Activated CD8-positive, alpha-beta memory T cell treated with anti-CD3 and anti-CD28 coated beads for 4 hours (primary cell): Measurements from ENCODE around the gene IZUMO1.
"Not testable (repeated sequence)": the region's sequence is repeated elsewhere in the genome, so short reads cannot be mapped to it uniquely, and the experiment has no call there.

Experiments
- DNase-seq, 2 donors: peaks; one replicate each; pipeline ENCODE4 v3.0.0-alpha.2; 2020; ENCODE audit warnings: low read depth in 2 of 2

IZUMO1 gene

DNA sequence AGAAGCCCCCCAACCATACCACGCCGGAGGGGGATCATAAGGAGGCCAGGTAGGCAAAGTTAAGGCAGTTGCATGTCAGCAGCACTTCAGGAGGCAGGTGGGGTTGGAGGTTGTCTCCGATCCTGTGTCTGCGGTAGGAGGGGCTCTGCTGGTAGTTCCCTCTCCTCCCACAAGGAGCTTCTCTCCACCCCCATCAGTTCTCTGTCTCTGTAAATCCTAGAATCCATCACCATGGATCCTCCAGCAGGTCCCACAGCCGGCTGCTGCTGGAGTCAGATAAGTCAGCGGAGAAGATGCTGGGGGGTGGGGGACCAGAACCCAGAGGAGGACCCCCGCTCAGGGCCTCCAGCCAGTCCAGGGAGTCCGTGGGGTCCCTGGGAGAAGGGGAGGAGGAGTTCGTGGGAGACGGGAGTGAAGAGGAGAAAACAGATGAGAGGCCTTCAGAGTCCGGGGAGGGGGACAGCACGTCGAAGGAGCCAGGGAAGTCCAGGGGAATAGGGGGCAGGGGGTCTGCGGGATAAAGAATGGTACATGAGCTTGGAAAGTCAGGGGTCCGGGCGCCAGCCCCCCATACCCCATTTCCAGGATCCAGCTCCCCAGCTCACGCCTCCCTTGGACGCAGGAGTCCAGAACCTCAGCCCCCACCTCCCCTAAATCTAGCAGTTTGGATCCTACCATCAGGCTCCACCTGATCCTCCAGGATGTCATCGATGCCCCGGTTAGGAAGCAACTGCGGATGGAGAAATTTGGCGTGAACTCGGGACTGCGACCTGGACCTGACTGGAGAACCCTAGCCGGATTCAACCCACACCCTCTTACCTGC is 33.5 kb downstream of the IZUMO1 start:
- DNase-seq, result no peak

DNA sequence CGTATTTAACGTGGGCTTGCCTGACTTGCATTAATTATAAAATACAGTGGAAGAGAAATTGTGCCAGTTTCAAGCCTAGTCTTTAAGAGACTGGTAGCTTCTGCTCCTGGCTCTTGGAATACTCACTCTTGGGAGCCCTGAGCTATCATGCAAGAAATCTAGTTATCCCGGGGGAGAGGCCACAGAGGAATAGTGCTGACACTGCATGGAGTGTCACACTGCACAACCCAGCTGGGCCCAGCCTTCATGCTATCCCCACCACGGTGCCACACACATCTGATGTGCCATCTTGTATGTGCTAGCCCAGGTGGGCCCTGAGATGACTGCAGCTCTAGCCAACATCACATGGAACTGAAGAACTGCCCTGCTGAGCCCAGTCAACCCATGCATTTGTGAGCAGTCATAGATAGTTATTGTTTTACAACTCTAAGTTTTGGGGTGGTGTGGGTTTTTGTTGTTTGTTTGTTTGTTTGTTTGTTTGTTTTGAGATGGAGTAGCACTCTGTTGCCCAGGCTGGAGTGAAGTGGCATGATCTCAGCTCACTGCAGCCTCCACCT is 35.5 kb downstream of the IZUMO1 start:
- no peak for DNase-seq

DNA sequence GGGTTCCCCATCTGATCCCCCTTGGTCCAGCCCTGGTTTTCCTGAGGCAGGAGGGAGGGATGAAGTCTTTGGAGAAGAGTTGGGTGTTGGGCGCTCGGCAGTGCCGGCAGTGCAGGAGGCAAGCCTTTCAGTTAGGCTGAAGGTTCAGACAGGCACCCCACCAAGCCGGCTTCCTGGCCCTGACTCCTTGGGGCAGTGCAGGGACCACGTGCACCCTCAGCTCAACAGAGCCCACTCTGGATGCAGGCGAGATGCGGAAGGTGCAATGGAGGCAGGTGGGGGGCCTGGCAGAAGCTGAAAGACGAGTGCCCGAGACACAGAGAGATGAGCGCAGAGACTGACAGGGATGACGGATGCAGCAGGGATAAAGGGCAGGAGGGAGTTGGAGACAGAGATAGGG is 38.2 kb downstream of the IZUMO1 start:
- no peak for DNase-seq

DNA sequence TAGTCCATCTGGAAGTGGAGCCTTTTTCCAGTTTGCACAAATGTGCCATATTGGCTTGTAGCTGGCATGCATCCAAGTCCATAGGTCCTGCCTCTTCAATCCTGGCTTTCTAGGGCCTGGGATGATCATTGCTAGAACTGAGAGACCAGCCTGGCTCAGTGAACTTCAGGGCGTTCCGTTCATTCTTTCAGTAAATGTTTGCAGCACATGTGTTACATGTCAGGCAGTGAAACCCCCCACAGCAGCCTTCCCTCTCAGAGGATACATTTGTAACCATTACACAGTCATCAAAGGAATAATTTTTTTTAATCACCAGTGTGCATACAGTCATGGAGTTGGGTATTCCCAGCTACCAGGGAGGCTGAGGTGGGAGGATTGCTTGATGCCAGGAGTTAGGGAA is 41.3 kb downstream of the IZUMO1 start:
- DNase-seq, result no peak

DNA sequence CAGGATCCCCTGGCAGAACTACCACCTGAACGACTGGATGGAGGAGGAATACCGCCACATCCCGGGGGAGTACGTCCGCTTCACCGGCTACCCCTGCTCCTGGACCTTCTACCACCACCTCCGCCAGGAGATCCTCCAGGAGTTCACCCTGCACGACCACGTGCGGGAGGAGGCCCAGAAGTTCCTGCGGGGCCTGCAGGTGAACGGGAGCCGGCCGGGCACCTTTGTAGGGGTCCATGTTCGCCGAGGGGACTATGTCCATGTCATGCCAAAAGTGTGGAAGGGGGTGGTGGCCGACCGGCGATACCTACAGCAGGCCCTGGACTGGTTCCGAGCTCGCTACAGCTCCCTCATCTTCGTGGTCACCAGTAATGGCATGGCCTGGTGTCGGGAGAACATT is 43.4 kb downstream of the IZUMO1 start:
- DNase-seq, result no peak

DNA sequence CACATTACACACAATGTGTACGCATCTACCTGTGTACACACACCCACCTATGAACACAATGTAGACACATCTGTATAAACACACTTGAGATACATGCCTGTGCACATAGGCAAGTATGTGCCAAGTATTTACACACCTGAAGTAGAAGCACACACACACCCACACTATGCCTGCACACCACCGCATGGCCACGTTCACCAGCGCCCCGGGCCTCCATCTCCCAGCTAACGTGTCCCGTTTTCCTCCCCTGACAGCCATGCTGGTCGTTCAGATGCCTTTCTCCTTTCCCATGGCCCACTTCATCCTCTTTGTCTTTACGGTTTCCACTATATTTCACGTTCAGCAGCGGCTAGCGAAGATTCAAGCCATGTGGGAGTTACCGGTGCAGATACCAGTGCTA is 44.0 kb downstream of the IZUMO1 start:
- DNase-seq, result no peak

DNA sequence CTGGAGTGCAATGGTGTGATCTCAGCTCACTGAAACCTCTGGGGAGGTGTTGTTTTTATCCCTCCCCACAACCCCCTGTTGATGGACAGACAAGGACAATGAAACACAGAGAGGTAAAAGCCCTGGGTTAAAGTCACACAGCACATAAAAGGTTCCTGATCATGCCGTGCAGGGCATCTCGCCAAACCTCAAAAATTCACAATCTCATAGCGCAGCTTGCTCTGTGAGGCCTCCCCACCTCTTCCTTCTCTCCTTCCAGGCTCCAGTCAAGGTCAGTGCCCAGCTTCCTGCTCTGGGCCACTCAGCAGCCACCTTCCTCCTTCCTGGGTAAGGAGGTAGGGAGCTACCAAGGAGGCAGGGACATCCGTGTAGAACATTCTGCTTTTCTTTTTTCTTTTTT is 48.7 kb downstream of the IZUMO1 start:
- no peak for DNase-seq

DNA sequence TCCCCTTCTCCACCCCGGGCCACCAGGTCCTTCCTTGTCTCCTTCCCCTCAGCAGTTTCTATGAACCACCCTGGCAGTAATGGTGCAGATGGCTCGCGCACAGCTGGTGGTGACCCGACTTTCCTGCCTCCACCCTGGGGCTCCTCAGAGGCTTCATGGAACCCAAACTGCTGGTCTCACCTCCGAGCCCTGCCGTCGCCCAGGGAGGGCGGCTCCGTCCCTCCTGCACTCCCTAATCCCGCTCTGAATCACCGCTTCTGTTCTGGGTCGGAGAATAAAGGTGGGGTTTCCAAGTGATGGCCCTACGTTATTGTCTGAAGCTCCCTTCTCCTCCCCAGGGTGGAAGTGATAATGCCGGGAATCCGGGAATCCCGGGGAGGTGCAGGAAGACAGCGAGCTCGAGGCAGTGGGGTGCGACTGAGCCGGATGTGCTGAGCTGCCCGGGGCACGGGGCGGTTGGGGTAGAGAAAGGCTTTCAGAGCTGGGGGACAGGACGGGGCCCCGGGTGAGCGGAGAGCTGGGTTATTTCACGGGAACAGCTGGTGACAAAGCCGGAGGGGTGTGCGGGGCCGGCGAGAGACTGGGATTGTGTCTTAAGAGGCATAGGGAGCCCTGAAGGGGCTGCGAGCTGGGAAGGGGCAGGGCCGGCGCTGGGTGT is 50.2 kb downstream of the IZUMO1 start:
- no peak for DNase-seq

DNA sequence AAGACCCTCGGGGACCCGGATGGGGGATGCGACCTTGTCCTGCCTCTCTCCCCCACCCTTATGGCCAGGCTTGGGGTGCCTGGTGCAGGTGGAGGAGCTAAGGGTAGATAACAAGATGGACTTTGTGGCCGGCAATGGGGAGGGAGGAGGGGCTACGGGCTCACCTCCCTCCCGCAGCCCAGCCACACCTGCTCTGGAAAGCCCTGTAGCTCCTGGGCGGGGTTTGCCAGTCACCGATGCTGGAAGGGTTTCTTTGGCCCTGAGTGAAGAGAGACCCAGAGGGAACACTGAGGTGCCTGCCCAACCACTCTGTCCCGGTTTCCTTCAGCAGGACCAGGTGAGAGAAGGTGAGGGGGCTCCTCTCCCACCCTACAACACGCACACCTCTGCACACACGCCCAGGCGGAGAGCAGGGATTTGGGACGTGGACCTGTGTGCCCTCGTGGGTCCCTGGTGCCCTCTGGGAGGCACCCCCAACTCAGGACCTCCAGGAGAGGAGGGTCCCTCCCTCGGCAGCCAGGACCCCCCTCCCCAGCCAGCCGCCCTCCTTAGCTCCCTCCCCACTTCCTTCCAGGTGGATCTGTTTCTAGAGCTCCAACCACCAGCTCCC is 50.9 kb downstream of the IZUMO1 start, which contains the start of gene FUT2:
FUT2 (plus strand) TSS at position 229 of the 610 bp plus-strand sequence. CDS start 6,986 bp downstream, outside the sequence.
- DNase-seq, result no peak

DNA sequence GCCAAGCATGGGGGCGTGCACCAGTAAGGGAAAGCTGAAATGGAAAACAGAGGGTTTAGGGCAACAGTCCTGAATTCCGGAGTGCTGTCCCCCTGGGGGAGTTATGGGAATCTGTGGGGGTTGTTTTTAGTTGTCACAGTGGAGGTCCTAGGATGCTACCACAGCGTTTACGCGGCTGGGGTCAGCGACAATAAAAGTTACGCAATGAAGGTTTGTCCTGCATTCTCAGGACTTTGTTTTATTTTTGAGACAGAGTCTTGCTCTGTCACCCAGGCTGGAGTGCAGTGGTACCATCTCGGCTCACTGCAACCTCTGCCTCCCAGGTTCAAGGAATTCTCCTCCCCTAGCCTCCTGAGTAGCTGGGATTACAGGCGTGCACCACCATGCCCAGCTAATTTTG is 53.1 kb downstream of the IZUMO1 start:
- DNase-seq, result not testable (repeated sequence)
